AG20443 (cell line): Measurements from ENCODE around the gene XPNPEP3.
"Not testable (repeated sequence)": the region's sequence is repeated elsewhere in the genome, so short reads cannot be mapped to it uniquely, and the experiment has no call there.

Experiments used
- DNase-seq: peaks from one replicate; pipeline ENCODE4 v3.0.0; 2012; ENCODE audit warnings: low spot score, mixed read lengths

The XPNPEP3 gene

DNA sequence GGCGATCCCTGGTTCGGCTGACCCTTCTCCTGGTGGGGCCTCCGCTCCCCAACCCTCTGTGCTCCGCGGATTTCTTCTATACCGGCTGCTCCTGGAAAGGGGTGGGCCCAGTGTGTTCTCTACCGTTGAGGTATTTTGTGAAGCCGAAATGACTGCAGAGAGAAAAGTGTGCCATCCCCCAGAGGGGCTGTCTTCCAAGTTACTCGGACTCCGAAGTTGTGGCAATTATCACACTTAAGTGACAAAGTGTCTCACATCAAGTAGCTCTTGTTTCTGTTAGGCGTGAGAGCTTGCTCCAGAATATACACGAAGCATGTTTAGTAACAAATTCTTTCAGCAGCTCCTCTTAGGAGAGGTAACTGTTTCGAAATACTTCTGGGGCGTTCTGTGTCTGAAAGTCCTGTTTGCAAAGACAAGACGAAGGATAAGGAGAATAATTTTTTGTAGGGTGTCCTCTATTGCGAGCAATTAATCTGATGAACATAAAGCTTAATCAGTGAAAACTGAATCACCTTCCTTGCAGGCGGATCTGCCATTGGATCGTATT, 434 bp downstream of the XPNPEP3 start:
- no peak for DNase-seq

DNA sequence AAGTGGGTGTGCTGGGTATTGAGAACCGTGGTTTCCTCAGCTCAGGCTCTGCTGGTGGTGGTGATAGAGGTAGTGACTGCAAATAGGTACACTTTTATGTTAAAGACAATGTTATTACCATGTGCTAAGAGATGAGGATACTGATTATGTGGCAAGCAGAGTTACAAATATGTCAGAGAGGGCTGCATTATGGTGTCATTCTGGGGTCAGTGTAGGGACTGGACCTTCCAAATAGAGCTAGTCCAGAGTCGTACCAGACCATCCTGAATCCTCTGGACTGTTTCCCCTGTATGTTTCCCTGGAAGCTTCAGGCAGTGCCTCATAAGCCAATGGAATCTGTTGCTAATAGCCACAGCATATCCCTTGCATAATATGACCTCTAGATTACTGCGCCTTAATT, 5.1 kb downstream of the XPNPEP3 start, which contains the start of gene DNAJB7:
TSS of gene DNAJB7 (minus strand) at position 101 of the 400 bp plus-strand sequence. CDS start 119 bp downstream, outside the sequence.
- no peak for DNase-seq

DNA sequence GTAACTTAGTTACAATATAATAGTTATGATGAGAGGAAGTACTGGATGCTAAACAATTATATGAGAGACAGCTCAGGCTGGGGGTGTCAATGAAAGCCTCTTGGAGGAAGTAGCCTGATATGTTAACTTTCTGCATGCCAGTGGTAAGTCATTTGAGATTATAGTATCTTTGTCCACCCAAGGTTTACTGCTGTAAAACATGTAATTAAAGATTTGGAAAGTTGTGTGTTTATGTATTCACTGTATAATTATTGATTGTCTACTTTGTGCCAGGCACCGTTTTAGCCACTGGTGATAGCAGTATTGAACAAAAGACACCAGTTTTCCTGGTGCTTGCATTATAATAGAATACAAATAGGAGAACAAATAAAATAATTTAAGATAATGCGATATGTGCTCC, 5.6 kb downstream of the XPNPEP3 start:
- DNase-seq, result no peak

DNA sequence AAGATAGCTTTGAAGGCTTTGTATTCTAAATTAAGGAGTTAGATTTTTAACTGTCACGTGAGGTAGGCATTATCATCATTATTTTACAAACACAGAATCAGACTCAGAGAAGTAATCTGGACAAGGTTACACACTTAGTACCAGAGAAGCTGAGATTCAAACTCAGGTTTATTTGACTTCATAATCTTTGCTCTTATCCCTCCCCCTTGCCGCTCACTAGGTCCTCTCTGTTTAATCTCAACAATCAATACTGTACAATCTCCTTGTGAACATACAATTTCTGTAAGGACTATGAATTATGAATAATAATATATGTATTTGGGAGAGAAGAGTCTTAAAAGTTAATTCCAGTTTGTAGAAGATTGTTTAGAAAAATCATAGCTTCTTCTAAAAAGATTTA, 10.2 kb downstream of the XPNPEP3 start:
- DNase-seq, result no peak

DNA sequence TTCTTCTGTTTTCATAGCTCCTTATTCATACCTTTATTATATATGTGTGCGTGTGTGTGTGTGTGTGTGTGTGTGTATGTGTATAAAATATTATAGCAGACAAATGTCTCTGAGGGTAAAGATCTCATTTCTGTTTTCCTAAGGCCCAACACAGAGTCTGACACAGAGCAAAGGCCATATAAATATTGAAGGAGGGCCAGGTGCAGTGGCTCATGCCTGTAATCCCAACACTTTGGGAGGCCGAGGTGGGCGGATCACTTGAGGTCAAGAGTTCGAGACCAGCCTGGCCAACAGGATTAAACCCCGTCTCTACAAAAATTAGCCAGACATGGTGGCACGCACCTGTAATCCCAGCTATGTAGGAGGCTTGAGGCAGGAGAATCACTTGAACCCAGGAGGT, 11.4 kb downstream of the XPNPEP3 start:
- not testable (repeated sequence) for DNase-seq

DNA sequence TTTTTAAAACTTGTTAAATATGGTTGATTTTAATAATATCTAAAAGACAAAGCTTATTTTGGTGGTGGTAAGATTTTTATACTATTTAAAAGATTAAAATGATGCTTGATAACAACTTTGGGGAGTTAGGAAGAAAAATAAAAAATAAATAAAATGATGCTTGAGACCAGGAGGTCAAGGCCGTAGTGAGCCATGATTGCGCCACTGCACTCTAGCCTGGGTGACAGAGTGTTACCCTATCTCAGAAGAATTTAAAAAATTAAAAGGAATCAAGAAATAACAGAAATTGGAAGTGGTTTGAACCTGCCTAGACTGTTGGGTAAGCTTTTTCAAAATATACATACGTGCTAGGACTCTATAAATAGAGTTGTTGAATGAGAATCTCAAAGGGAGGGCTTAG, 17.1 kb downstream of the XPNPEP3 start:
- DNase-seq, result no peak

DNA sequence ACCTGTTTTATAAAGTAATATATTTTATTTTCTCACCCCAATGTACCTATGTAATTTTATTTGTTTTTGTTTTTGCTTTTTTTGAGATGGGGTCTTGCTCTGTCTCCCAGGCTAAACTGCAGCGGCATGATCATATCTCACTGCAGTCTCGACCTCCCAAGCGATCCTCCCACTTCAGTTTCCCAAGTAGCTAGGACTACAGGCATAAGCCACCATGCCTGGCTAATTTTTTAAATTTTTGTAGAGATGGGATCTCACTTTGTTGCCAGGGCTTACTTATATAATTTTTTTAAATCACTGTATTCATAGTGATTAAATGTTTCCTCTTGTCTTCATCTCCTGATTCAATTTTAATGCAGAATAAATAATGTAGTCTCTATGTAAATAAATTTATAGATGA, 18.2 kb downstream of the XPNPEP3 start:
- no peak for DNase-seq

DNA sequence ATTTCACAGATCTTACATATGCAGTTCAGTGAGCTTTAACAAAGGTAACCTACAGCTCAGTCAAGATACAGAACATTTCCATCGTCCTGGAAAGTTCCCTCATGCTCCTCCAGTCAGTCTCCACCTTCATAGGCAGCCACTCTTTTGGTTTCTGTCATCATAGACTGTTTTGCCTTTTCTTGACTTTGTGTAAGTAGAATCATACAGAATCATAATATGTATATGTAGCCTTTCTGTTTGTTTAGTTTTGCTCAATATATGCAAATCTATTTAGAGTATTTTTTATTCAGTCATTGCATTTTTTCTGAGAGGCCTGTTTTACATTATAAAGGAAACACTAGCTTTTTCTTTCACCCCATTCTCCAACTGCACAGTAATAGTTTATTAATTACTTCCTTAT, 20.0 kb downstream of the XPNPEP3 start:
- no peak for DNase-seq

DNA sequence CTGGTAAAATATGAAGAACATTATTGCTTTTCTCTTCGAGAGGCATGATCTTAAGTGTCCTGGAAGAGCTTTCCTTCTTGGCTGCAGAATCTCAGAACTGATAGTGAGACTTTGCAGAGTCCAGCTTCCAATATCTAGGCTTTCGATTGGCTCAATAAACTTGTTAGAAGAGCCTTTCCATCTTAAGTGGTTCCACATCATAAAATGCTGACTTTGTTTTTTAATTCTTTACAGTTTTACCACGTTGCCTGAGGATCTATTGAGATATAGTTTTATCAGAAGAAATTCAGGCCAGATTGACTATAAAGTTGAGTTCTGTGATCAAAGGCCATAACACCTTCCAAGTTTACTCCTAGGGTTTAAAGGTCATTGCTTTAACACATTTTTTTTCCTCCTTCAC, 20.5 kb downstream of the XPNPEP3 start:
- DNase-seq, result no peak

DNA sequence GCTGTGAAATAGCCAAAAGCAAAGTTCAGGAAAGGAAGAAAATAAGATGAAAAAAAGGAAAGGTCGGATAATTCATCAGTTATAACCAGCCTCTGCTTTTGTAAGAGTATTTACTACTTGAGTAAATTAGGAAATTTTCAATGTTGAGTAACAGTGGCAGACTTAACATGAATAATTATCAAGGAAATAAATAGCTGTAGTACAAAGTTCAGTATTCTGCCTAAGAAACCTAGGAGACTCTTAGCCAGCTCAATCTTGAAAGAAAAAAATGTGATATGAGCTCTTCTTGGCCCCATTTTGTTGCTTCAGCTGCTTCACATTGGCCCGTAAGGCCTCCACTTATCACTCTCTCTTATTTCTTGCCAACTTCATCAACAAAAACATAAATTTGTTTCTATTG, 22.0 kb downstream of the XPNPEP3 start:
- no peak for DNase-seq

DNA sequence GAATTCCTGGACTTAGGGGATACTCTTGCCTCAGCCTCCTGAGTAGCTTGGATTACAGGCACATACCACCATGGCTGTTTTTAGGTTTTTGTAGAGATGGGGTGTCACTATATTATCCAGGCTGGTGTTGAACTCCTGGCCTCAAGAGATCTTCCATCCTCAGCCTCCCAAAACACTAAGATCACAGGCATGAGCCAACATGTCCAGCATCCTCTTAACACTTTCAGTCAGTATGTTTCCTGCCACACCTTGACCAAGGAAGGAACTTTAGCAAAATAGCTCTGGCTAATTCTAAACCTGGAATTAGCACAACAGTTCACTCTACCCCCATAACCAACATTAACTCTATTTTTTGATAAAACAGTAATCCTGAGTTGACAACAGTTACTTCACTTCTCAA, 32.2 kb downstream of the XPNPEP3 start:
- DNase-seq, result no peak

DNA sequence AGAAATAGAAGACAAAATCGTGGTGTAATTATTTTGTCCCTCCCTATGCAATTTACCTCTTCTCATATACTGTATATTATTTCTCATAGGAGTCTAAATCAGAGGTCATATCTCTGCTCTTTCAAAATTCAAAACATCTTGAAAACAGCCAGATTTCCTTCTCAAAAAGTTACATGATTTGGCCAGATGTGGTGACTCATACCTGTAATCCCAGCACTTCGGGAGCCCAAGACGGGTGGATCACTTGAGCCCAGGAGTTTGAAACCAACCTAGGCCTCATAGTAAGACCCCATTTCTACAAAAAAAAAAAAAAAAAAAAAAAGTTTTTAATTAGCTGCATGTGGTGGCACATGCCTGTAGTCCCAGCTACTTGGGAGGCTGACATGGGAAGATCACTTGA, 33.9 kb downstream of the XPNPEP3 start:
- DNase-seq, result no peak

DNA sequence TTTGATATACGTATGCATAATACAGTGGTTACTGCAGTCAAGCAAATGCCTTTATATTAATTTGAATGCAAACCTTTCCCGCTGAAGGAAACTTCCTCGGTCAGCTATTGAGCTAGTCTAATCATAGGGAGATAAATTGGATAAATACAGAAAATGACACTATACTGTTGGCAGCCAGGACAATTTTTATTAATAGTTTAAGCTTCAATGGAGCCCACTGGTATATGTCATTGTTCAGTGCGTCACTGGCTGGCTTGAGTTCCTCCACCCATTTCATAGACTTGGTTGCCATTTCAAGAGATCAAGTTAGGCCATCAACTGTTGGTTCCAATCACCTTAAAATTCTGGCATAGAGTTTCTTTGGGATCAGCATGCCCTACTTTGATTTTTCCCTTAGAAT, 37.5 kb downstream of the XPNPEP3 start:
- DNase-seq, result no peak

DNA sequence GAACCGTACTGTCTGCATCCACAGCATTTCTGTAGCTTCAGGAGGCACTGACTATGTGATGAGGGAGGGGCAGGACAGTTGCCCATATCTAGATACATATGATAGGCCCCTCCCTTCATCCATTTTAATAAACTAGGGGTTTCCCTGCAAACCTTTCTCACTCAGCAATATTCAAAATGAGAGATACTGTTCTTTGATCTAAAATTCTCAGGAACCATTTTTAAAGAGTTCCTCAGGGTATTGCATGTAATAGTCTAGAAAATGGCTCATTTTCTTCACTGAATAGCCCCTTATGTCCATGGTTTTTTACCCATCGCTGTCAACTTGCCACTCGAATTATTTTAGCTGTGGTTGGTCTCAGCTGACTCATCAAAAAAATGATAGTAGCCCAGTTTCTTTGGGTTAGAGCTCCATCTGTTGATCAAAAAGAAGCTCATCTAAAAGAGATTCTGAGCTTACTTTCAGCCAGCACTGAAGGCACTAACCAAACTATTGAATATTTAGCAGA, 42.0 kb downstream of the XPNPEP3 start:
- DNase-seq, result peak; percentile 70

DNA sequence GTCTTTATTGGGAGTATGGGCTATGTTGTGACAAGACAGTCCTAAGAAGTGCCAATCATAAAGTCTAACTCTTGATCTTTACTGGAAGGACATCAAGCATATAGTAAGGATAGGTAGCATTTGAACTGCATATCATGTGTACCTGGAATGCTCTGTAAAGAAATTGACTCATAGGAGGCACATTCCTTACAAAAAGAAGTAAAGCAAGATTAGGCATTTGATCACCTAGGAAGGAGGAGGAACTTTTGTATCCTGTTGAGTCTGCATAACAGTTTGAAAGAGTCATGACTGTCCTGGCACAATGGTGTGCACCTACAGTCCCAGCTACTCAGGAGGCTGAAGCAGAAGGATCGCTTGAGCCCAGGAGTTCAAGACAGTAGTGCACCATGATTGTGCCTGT, 47.2 kb downstream of the XPNPEP3 start:
- no peak for DNase-seq

DNA sequence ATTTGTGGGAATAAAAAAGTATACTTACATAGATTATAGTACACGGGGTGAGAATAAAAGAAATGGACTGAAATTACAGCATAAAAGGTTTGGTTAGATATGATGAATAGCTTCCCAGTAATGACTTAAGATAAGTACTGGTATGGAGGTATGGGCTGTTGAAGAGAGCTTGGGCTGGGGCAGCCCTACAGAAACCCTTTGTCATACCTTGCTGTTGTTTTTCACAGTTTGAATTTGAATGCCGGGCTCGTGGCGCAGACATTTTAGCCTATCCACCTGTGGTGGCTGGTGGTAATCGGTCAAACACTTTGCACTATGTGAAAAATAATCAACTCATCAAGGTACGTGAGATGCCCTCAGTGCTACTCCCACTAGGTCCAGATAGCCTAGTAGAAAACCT, 51.9 kb downstream of the XPNPEP3 start:
- no peak for DNase-seq

DNA sequence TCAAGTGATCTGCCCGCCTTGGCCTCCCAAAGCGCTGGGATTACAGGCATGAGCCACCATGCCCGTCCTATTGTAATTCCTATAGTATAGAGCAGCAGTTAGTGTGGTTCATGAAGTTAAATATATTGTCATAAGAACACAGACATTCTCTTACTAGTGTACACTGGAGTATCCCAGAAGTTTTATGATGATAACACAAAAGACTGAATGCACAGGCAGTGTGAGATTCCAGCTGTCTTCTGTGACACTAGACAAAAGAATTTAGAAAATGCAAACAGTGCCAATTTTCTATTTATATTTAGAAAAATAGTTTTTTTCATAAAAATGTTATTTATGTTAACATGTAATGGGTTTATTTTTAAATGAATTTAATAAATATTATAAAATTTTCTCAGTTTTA, 54.8 kb downstream of the XPNPEP3 start:
- peak; percentile 58 for DNase-seq

DNA sequence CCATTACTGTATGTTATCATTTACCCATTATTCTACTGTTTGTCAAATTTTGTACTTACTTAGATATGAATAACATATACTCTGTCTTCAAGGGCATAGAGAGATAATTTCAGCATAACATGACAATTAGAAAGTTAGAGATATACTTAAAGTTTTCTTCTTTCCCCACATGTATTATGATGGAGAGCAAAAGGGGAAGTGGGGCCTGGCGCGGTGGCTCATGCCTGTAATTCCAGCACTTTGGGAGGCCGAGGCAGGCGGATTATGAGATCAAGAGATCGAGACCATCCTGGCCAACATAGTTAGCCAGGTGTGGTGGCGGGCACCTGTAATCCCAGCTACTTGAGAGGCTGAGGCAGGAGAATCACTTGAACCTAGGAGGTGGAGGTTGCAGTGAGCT, 56.0 kb downstream of the XPNPEP3 start:
- not testable (repeated sequence) for DNase-seq

DNA sequence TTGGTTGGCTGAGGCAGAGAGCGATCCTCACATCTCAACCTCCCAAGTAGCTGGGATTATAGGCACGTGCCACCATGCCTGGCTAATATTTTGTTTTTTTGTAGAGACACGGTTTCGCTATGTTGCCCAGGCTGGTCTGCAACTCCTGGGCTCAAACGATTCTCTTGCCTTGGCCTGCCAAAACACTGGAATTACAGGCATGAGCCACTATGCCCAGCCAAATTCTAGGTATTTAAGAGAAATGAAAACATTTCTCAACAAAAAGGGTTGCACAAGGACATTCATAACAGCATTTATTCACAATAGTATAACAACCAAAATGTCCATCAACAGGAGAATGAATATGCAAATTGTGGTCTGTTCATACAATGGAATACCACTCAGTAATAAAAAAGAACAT, 62.5 kb downstream of the XPNPEP3 start:
- DNase-seq, result no peak

DNA sequence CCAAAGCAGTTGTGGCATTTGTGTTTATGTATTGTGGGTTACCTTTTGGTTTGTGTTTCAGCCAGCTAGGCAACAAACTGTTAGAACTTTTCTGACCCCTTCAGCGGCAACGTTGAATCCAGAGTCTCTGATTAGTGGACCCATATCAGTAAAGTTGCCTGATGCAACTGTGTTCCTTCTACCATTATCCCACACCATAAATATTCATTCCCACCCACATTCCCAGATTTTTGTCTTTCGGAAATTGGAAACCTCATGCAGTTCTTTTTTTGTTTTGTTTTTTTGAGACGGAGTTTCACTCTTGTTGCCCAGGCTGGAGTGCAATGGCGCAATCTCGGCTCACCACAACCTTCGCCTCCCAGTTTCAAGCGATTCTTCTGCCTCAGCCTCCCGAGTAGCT, 63.6 kb downstream of the XPNPEP3 start:
- DNase-seq, result no peak

DNA sequence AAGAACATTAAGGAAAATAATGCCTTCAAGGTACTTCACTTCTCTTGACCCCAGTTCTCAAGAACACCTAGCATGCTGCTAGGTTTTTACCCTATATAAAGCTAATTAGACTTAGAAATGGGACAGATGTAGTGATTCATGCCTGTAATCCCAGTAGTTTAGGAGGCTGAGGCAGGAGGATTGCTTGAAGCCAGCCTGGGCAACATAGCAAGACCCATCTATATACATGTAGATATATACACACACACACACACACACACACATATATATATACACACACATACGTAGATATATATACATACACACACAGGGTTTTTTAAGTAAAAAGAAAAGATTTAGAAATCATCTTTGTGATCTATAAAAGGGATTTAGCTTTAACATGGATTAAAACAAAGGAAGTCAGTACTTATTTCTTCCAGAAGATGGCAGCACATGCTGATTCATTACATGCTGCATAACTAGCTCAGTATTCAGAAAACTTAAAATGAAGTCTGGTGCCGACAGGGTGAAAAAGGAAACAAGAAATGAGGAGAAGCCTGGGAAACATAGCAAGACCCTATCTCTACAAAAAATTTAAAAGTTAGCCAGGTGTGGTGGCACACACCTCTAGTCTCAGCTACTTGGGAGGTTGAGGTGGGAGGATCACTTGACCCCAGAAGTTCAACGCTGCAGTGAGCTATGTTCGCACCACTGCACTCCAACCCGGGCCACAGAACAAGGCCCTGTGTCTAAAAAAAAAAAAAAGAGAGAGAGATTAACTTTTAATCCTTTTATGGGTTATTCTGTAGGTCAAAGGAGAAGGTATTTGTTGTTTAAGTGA, 65.7 kb downstream of the XPNPEP3 start:
- DNase-seq, result peak; percentile 60

DNA sequence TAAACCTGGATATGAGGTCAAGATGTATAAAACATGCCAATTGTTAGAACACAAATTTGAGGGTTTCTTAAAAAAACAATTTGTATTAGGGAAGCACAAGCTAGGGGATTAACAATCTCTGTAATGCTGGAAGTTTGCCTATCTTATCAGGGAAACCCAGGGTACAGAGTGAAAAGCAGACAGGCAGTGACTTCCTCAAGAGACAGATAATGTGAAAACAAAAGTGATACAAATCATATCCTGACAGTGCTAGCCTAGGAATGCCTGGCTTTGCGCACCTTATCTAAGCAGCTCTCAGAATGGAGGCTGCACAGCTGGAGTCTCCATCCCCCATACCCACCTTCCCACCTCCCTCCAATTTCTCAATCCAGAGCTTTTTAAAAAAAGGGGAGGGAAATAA, 71.7 kb downstream of the XPNPEP3 start:
- no peak for DNase-seq

DNA sequence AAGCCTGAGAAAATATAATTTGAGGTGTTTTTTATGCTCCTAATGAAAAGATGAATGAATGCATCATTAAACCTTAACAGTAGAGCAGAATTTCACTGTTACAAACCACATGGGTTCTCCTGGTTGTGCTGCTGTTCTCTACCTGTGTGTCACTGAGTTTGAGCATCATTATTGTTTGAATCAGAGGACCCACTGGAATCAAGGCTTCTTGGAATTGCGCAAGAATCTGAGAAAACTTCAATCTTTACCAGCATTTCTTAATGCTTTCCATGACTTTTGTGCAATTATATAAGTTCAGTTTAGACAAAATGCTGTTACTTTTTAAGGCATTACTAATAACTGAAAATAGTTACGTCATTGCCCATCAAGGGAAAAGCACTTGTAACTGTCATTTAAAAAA, 75.4 kb downstream of the XPNPEP3 start:
- no peak for DNase-seq

DNA sequence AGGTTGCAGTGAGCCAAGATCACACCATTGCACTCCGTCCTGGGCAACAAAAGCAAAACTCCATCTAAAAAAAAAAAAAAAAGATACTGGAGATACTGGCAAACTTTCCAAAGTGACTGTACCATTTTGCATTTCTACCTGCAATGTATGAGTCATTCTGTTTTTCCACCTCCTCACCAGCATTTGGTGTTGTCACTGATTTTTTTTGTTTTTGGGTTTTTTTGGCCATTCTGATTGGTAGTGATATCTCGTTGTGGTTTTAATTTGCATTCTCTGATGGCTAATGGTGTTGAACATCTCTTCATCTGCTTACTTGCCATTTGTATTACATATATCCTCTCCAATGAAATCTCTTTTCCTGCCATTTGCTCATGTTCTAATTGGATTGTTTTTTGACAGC, 82.3 kb downstream of the XPNPEP3 start:
- DNase-seq, result no peak
